ENCODE data around the gene SLC10A7.

DNA sequence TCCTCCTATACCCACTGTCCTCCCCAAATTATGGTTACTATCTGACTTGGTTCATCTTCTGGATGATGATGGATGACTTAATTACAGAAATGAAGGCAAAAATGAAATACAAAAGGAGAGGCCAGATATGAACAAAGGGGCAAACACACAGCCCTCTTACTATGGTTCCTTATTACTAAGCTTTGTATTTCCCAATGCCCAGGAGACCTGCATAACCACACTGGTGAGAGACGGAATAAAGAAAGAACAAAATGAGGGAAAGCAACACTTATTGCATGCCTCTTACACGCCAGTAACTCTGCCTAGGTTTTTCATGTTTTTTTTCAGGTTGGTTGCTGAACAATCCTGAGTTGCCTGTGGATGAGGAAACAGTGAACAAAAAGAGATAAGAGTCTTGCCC is 120.5 kb downstream of the SLC10A7 start:
- TF ChIP-seq, protein P1, sequence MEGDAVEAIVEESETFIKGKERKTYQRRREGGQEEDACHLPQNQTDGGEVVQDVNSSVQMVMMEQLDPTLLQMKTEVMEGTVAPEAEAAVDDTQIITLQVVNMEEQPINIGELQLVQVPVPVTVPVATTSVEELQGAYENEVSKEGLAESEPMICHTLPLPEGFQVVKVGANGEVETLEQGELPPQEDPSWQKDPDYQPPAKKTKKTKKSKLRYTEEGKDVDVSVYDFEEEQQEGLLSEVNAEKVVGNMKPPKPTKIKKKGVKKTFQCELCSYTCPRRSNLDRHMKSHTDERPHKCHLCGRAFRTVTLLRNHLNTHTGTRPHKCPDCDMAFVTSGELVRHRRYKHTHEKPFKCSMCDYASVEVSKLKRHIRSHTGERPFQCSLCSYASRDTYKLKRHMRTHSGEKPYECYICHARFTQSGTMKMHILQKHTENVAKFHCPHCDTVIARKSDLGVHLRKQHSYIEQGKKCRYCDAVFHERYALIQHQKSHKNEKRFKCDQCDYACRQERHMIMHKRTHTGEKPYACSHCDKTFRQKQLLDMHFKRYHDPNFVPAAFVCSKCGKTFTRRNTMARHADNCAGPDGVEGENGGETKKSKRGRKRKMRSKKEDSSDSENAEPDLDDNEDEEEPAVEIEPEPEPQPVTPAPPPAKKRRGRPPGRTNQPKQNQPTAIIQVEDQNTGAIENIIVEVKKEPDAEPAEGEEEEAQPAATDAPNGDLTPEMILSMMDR (IDR thresholded peaks at IDR 0.05; ENCODE audit: low read depth, low read length, poor library complexity, severe bottlenecking), result no peak
- TF ChIP-seq EZH2phosphoT487 (IDR thresholded peaks at IDR 0.05; ENCODE audit: borderline replicate concordance, low read length), result no peak

All from DOHH2 (cell line).